Measurements from ENCODE around the gene FRS2.

DNA sequence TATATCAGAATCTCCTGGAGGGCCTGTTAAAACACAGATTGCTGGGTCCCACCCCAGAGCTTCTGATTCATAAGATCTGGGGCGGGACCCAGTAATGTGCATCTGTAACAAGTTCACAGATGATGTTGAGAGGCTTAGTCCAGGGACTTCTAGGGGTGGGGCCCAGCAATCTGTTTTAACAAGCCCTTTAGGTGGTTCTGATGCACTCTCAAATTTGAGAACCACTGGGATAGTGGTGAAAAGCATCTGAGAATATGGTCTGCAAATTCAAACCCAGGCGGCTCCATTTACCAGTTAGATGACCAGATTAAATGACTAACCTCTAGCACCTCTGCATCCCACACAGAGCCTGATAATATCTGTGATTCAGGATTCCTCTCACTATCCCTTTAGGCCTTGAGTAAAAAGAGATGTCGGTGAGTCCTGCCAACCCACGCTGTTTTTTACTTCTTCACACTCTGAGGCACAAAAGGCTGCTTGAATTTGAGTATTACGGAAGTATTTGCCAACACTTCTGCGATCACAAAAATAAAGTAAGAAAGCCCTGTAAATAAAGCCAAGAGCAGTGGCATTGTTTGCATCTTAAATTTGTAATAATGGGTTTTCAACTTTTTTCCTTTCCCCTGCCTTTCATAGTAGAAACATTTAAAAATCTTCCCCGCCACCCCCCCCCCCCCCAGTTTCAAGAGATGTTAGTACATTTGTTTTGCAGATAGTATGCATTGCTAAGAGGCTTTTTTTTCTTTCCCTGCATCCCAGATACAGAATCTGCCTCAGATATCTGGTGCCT lies 1.8 kb upstream of the FRS2 start:
- TF ChIP-seq, protein P1, sequence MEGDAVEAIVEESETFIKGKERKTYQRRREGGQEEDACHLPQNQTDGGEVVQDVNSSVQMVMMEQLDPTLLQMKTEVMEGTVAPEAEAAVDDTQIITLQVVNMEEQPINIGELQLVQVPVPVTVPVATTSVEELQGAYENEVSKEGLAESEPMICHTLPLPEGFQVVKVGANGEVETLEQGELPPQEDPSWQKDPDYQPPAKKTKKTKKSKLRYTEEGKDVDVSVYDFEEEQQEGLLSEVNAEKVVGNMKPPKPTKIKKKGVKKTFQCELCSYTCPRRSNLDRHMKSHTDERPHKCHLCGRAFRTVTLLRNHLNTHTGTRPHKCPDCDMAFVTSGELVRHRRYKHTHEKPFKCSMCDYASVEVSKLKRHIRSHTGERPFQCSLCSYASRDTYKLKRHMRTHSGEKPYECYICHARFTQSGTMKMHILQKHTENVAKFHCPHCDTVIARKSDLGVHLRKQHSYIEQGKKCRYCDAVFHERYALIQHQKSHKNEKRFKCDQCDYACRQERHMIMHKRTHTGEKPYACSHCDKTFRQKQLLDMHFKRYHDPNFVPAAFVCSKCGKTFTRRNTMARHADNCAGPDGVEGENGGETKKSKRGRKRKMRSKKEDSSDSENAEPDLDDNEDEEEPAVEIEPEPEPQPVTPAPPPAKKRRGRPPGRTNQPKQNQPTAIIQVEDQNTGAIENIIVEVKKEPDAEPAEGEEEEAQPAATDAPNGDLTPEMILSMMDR (IDR thresholded peaks at IDR 0.05; ENCODE audit: insufficient read depth, low read length) = no peak
- TF ChIP-seq, protein P2, sequence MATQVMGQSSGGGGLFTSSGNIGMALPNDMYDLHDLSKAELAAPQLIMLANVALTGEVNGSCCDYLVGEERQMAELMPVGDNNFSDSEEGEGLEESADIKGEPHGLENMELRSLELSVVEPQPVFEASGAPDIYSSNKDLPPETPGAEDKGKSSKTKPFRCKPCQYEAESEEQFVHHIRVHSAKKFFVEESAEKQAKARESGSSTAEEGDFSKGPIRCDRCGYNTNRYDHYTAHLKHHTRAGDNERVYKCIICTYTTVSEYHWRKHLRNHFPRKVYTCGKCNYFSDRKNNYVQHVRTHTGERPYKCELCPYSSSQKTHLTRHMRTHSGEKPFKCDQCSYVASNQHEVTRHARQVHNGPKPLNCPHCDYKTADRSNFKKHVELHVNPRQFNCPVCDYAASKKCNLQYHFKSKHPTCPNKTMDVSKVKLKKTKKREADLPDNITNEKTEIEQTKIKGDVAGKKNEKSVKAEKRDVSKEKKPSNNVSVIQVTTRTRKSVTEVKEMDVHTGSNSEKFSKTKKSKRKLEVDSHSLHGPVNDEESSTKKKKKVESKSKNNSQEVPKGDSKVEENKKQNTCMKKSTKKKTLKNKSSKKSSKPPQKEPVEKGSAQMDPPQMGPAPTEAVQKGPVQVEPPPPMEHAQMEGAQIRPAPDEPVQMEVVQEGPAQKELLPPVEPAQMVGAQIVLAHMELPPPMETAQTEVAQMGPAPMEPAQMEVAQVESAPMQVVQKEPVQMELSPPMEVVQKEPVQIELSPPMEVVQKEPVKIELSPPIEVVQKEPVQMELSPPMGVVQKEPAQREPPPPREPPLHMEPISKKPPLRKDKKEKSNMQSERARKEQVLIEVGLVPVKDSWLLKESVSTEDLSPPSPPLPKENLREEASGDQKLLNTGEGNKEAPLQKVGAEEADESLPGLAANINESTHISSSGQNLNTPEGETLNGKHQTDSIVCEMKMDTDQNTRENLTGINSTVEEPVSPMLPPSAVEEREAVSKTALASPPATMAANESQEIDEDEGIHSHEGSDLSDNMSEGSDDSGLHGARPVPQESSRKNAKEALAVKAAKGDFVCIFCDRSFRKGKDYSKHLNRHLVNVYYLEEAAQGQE (IDR thresholded peaks at IDR 0.05; ENCODE audit: insufficient replicate concordance, low read depth) = no peak
- TF ChIP-seq SPI1 (IDR thresholded peaks at IDR 0.05; ENCODE audit: borderline replicate concordance, low read depth) = no peak
- no peak for TF ChIP-seq GABPA (IDR thresholded peaks at IDR 0.05; ENCODE audit: low read depth)
